ENCODE measurements around the gene CACNG3.
"Not testable (repeated sequence)": the region's sequence is repeated elsewhere in the genome, so short reads cannot be mapped to it uniquely, and the experiment has no call there.

CACNG3 gene

GRCh38 chr16:24232936-24233335 is 23.2 kb upstream of the CACNG3 start:
- WGBS (ENCODE audit: extremely low coverage, insufficient coverage, insufficient read length), result no CpG with 5 or more reads among the region's 2 CpGs
- H3K4me3 ChIP-seq (ENCODE audit: low read depth, low read length), result no peak overlapping the region
- no peak overlapping the region for H3K9ac ChIP-seq (ENCODE audit: low read length)
- no peak overlapping the region for H4K8ac ChIP-seq (ENCODE audit: low read depth, low read length)
- no peak for DNase-seq
- no peak overlapping the region for H2BK120ac ChIP-seq (ENCODE audit: insufficient read depth, low read length, poor library complexity)
- H3K79me1 ChIP-seq (ENCODE audit: low read length), result no peaks in the 10 kb centered on the region
- H3K23ac ChIP-seq (ENCODE audit: low read length), result no peak overlapping the region
- no peak overlapping the region for H2AK5ac ChIP-seq (ENCODE audit: low read length)
- no peak overlapping the region for H3K27ac ChIP-seq (ENCODE audit: low read depth, low read length)
- H3K18ac ChIP-seq (ENCODE audit: low read length), result no peak overlapping the region
- H2BK5ac ChIP-seq (ENCODE audit: low read depth, low read length, poor library complexity), result no peak overlapping the region
- H3K27me3 ChIP-seq (ENCODE audit: insufficient read depth, low read length), result no peaks in the 10 kb centered on the region
- H4K91ac ChIP-seq (ENCODE audit: low read depth, low read length), result no peak overlapping the region
- no peak overlapping the region for H2AFZ ChIP-seq (ENCODE audit: insufficient read depth, low read length, poor library complexity)
- no peaks in the 10 kb centered on the region for H3K4me1 ChIP-seq (ENCODE audit: control insufficient read depth in 1 of 2, insufficient read depth in 2 of 2, low read length in 2 of 2)
- H3K14ac ChIP-seq (ENCODE audit: low read length), result no peak overlapping the region
- H2BK12ac ChIP-seq (ENCODE audit: low read length), result no peak overlapping the region
- H3K79me2 ChIP-seq (ENCODE audit: control insufficient read depth, insufficient read depth, low read length, poor library complexity), result no peaks in the 10 kb centered on the region
- no peak overlapping the region for H4K12ac ChIP-seq (ENCODE audit: low read depth, low read length)
- no peaks in the 10 kb centered on the region for H3K36me3 ChIP-seq (ENCODE audit: control insufficient read depth in 1 of 2, insufficient read depth in 2 of 2, low read length in 2 of 2)
- no peak overlapping the region for H3K4me2 ChIP-seq (ENCODE audit: low read length)
- no peaks in the 10 kb centered on the region for H3K9me3 ChIP-seq (ENCODE audit: insufficient read depth, low read depth, low read length)
- H3K4ac ChIP-seq (ENCODE audit: low read depth, low read length), result no peak overlapping the region

- Histone ChIP-seq H3K4ac (ENCODE audit: low read depth, low read length) (no peak overlapping the region), H3K9me3 (ENCODE audit: insufficient read depth, low read depth, low read length) (peaks cover 2% of the 10 kb centered on the region), H2BK5ac (ENCODE audit: low read depth, low read length, poor library complexity) (no peak overlapping the region), H3K79me1 (ENCODE audit: low read length) (no peaks in the 10 kb centered on the region), H3K4me1 (ENCODE audit: control insufficient read depth in 1 of 2, insufficient read depth in 2 of 2, low read length in 2 of 2) (no peaks in the 10 kb centered on the region), H3K14ac (ENCODE audit: low read length) (no peak overlapping the region), H3K36me3 (ENCODE audit: control insufficient read depth in 1 of 2, insufficient read depth in 2 of 2, low read length in 2 of 2) (no peaks in the 10 kb centered on the region), H4K12ac (ENCODE audit: low read depth, low read length) (no peak overlapping the region), H3K4me2 (ENCODE audit: low read length) (no peak overlapping the region), H3K27me3 (ENCODE audit: insufficient read depth, low read length) (no peaks in the 10 kb centered on the region), H2BK120ac (ENCODE audit: insufficient read depth, low read length, poor library complexity) (no peak overlapping the region), H3K79me2 (ENCODE audit: control insufficient read depth, insufficient read depth, low read length, poor library complexity) (no peaks in the 10 kb centered on the region), H2AFZ (ENCODE audit: insufficient read depth, low read length, poor library complexity) (no peak overlapping the region), H3K27ac (ENCODE audit: low read depth, low read length) (no peak overlapping the region), H4K91ac (ENCODE audit: low read depth, low read length) (no peak overlapping the region), H3K18ac (ENCODE audit: low read length) (no peak overlapping the region), H3K23ac (ENCODE audit: low read length) (no peak overlapping the region), H3K4me3 (ENCODE audit: low read depth, low read length) (no peak overlapping the region), H2AK5ac (ENCODE audit: low read length) (no peak overlapping the region), H2BK12ac (ENCODE audit: low read length) (no peak overlapping the region), H4K8ac (ENCODE audit: low read depth, low read length) (no peak overlapping the region), H3K9ac (ENCODE audit: low read length) (no peak overlapping the region)
- WGBS (ENCODE audit: extremely low coverage, insufficient coverage, insufficient read length), result no CpG with 5 or more reads among the region's 5 CpGs
- peak; percentile 29 to 50 for DNase-seq
Observed at GRCh38 chr16:24234737-24235136, 21.4 kb upstream of the CACNG3 start.

- WGBS (ENCODE audit: extremely low coverage, insufficient coverage, insufficient read length), result no CpG with 5 or more reads among the region's 2 CpGs
Observed at GRCh38 chr16:24235806-24236205, 20.3 kb upstream of the CACNG3 start.

DNA sequence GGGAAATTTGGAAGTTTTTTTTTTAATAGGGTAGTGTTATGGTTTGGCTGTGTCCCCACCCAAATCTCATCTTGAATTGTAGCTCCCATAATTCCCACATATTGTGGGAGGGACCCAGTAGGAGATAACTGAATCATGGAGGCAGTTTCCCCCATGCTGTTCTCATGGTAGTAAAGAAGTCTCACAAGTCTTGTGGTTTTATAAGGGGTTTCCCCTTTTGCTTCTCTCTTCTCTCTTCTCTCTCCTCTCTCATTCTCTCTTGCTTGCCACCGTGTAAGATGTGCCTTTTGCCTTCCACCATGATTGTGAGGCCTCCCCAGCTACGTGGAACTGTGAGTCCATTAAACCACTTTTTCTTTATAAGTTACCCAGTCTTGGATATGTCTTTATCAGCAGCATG is 17.3 kb upstream of the CACNG3 start:
- not testable (repeated sequence) for H2BK5ac ChIP-seq (ENCODE audit: low read depth, low read length, poor library complexity); H3K27me3 ChIP-seq (ENCODE audit: insufficient read depth, low read length); H3K4me1 ChIP-seq (ENCODE audit: control insufficient read depth in 1 of 2, insufficient read depth in 2 of 2, low read length in 2 of 2); H4K91ac ChIP-seq (ENCODE audit: low read depth, low read length); H3K9me3 ChIP-seq (ENCODE audit: insufficient read depth, low read depth, low read length); H3K4me2 ChIP-seq (ENCODE audit: low read length); H4K8ac ChIP-seq (ENCODE audit: low read depth, low read length); H2AFZ ChIP-seq (ENCODE audit: insufficient read depth, low read length, poor library complexity); H3K36me3 ChIP-seq (ENCODE audit: control insufficient read depth in 1 of 2, insufficient read depth in 2 of 2, low read length in 2 of 2); H3K23ac ChIP-seq (ENCODE audit: low read length); H3K4me3 ChIP-seq (ENCODE audit: low read depth, low read length); H3K79me2 ChIP-seq (ENCODE audit: control insufficient read depth, insufficient read depth, low read length, poor library complexity); H3K18ac ChIP-seq (ENCODE audit: low read length); H3K14ac ChIP-seq (ENCODE audit: low read length); H2BK120ac ChIP-seq (ENCODE audit: insufficient read depth, low read length, poor library complexity); H3K79me1 ChIP-seq (ENCODE audit: low read length); H3K27ac ChIP-seq (ENCODE audit: low read depth, low read length); DNase-seq; H2AK5ac ChIP-seq (ENCODE audit: low read length); H2BK12ac ChIP-seq (ENCODE audit: low read length); H3K4ac ChIP-seq (ENCODE audit: low read depth, low read length); H3K9ac ChIP-seq (ENCODE audit: low read length); H4K12ac ChIP-seq (ENCODE audit: low read depth, low read length)
- no CpG with 5 or more reads among the region's 2 CpGs for WGBS (ENCODE audit: extremely low coverage, insufficient coverage, insufficient read length)

More at GRCh38 chr16:24235806-24236205, 20.3 kb upstream of the CACNG3 start:
- H3K27me3 ChIP-seq (ENCODE audit: insufficient read depth, low read length), result no peaks in the 10 kb centered on the region
- no peak overlapping the region for H2BK120ac ChIP-seq (ENCODE audit: insufficient read depth, low read length, poor library complexity)
- no peaks in the 10 kb centered on the region for H3K79me2 ChIP-seq (ENCODE audit: control insufficient read depth, insufficient read depth, low read length, poor library complexity)
- no peak overlapping the region for H2AK5ac ChIP-seq (ENCODE audit: low read length)
- H4K8ac ChIP-seq (ENCODE audit: low read depth, low read length), result no peak overlapping the region
- H2BK12ac ChIP-seq (ENCODE audit: low read length), result no peak overlapping the region
- H2AFZ ChIP-seq (ENCODE audit: insufficient read depth, low read length, poor library complexity), result no peak overlapping the region
- no peak overlapping the region for H4K91ac ChIP-seq (ENCODE audit: low read depth, low read length)
- H4K12ac ChIP-seq (ENCODE audit: low read depth, low read length), result no peak overlapping the region
- no peaks in the 10 kb centered on the region for H3K36me3 ChIP-seq (ENCODE audit: control insufficient read depth in 1 of 2, insufficient read depth in 2 of 2, low read length in 2 of 2)
- H3K9me3 ChIP-seq (ENCODE audit: insufficient read depth, low read depth, low read length), result peaks cover 2% of the 10 kb centered on the region
- no peak overlapping the region for H3K23ac ChIP-seq (ENCODE audit: low read length)
- no peak overlapping the region for H3K4me2 ChIP-seq (ENCODE audit: low read length)
- H3K14ac ChIP-seq (ENCODE audit: low read length), result no peak overlapping the region
- no peak overlapping the region for H3K18ac ChIP-seq (ENCODE audit: low read length)
- no peak overlapping the region for H3K27ac ChIP-seq (ENCODE audit: low read depth, low read length)
- H3K79me1 ChIP-seq (ENCODE audit: low read length), result no peaks in the 10 kb centered on the region
- DNase-seq, result no peak
- H2BK5ac ChIP-seq (ENCODE audit: low read depth, low read length, poor library complexity), result no peak overlapping the region
- no peak overlapping the region for H3K9ac ChIP-seq (ENCODE audit: low read length)
- H3K4me3 ChIP-seq (ENCODE audit: low read depth, low read length), result no peak overlapping the region
- no peaks in the 10 kb centered on the region for H3K4me1 ChIP-seq (ENCODE audit: control insufficient read depth in 1 of 2, insufficient read depth in 2 of 2, low read length in 2 of 2)
- no peak overlapping the region for H3K4ac ChIP-seq (ENCODE audit: low read depth, low read length)

All from trophoblast cell (in vitro differentiated cells and primary cell).